Type B pancreatic cell (in vitro differentiated cells): Measurements from ENCODE around the gene ALLC. TPM values are rescaled to one million over a fixed set of nuclear protein-coding genes. Genes with fewer than 3 reads are reported as not detected.
A peak's percentile ranks its signal among the peaks of the same experiment; 100 is the strongest.

Experiments
- DNase-seq: peaks from one replicate; pipeline ENCODE4 v3.0.0; 2021; ENCODE audit warnings: mixed read lengths; ENCODE audit not compliant: unreplicated experiment; ENCODE audit errors: extremely low spot score
- H3K27ac Mint-ChIP-seq: 2 replicates; pipeline ENCODE4 v1.8.0; 2021; ENCODE audit warnings: mild to moderate bottlenecking, mixed read lengths
- H3K27me3 Mint-ChIP-seq: 2 replicates; pipeline ENCODE4 v1.8.0; 2021; ENCODE audit warnings: mixed read lengths
- H3K36me3 Mint-ChIP-seq: 2 replicates; pipeline ENCODE4 v1.8.0; 2021; ENCODE audit warnings: mixed read lengths
- H3K4me1 Mint-ChIP-seq: one replicate; pipeline ENCODE4 v1.8.0; 2021; ENCODE audit warnings: mixed read lengths; ENCODE audit not compliant: unreplicated experiment
- H3K4me3 Mint-ChIP-seq: 2 replicates; pipeline ENCODE4 v1.8.0; 2021; ENCODE audit warnings: mild to moderate bottlenecking, mixed read lengths
- H3K9me3 Mint-ChIP-seq: 2 replicates; pipeline ENCODE4 v1.8.0; 2021; ENCODE audit warnings: mixed read lengths
- CTCF ChIP-seq: fragments of 200-600 bp; sonication (generic); conservative IDR thresholded peaks from 2 replicates; pipeline ENCODE4 v1.5.0; 2021; ENCODE audit warnings: antibody characterized with exemption, mild to moderate bottlenecking
- total RNA-seq: library from RNA; stranded (reverse); gene quantifications from 2 replicates; pipeline ENCODE4 v1.2.1, GENCODE V29; 2021; ENCODE audit warnings: low replicate concordance

Gene ALLC
- total RNA-seq, 1 donor from 2014 or later = not detected

- Mint-ChIP-seq H3K9me3 (no peaks in the 10 kb centered on the region), H3K4me1 (no peaks in the 10 kb centered on the region), H3K4me3 (no peak overlapping the region), H3K36me3 (no peaks in the 10 kb centered on the region), H3K27ac (no peak overlapping the region), H3K27me3 (peaks cover 3% of the 10 kb centered on the region)
- TF ChIP-seq CTCF = no peak
- DNase-seq = peak; percentile 59
Measured at GRCh38 chr2:3670941-3671340, 12.9 kb downstream of the ALLC start.

GRCh38 chr2:3672861-3673678 lies 15.1 kb downstream of the ALLC start:
- peak; percentile 48 for DNase-seq
- H3K27ac Mint-ChIP-seq = no peak overlapping the region
- H3K27me3 Mint-ChIP-seq = peaks cover 7% of the 10 kb centered on the region
- H3K9me3 Mint-ChIP-seq = no peaks in the 10 kb centered on the region
- TF ChIP-seq CTCF = no peak
- no peaks in the 10 kb centered on the region for H3K4me1 Mint-ChIP-seq
- H3K36me3 Mint-ChIP-seq = no peaks in the 10 kb centered on the region
- H3K4me3 Mint-ChIP-seq = no peak overlapping the region

GRCh38 chr2:3674066-3674845 lies 16.3 kb downstream of the ALLC start:
- Mint-ChIP-seq H3K27ac (no peak overlapping the region), H3K4me3 (no peak overlapping the region), H3K4me1 (no peaks in the 10 kb centered on the region), H3K9me3 (no peaks in the 10 kb centered on the region), H3K36me3 (no peaks in the 10 kb centered on the region), H3K27me3 (peaks cover 12% of the 10 kb centered on the region)
- no peak for TF ChIP-seq CTCF
- peak; percentile 39 for DNase-seq

GRCh38 chr2:3675687-3676086 lies 17.7 kb downstream of the ALLC start:
- H3K36me3 Mint-ChIP-seq = no peaks in the 10 kb centered on the region
- H3K9me3 Mint-ChIP-seq = no peaks in the 10 kb centered on the region
- H3K4me3 Mint-ChIP-seq = no peak overlapping the region

GRCh38 chr2:3677436-3677835 lies 19.4 kb downstream of the ALLC start:
- Mint-ChIP-seq H3K36me3 (no peaks in the 10 kb centered on the region), H3K9me3 (no peaks in the 10 kb centered on the region), H3K4me3 (no peak overlapping the region), H3K27me3 (peaks cover 12% of the 10 kb centered on the region), H3K27ac (no peak overlapping the region), H3K4me1 (no peaks in the 10 kb centered on the region)
- peak; percentile 36 for DNase-seq
- TF ChIP-seq CTCF = no peak

More at GRCh38 chr2:3675687-3676086, 17.7 kb downstream of the ALLC start:
- no peak for TF ChIP-seq CTCF
- Mint-ChIP-seq H3K27ac (no peak overlapping the region), H3K27me3 (peaks cover 12% of the 10 kb centered on the region), H3K4me1 (no peaks in the 10 kb centered on the region)
- peak; percentile 18 for DNase-seq
